HG03354 (cell line): ENCODE data around the gene PAMR1.

ENCODE experiments used
- ATAC-seq: cut with Tn5 transposase; IDR thresholded peaks from one replicate; pipeline ENCODE4 v1.9.1; 2021; ENCODE audit warnings: mild to moderate bottlenecking; ENCODE audit not compliant: unreplicated experiment, poor library complexity, severe bottlenecking

PAMR1 gene

DNA sequence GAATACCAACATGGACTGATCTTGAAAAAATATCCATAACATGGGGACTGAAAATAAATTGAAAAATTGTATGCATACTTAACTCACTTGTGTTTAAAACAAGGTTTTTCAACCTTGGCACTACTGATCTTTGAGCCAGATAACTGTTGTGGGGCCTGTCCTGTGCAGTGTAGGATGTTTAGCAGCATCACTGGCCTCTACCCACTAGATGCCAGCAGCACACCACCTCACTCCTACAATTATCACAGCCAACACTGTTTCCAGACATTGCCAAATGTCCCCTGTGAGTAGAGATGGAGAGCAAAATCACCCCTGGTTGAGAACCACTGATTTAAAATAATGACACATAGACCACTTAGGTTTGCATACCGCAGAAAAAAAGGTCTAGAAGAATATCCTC, 61.1 kb downstream of the PAMR1 start:
- no peak for ATAC-seq

DNA sequence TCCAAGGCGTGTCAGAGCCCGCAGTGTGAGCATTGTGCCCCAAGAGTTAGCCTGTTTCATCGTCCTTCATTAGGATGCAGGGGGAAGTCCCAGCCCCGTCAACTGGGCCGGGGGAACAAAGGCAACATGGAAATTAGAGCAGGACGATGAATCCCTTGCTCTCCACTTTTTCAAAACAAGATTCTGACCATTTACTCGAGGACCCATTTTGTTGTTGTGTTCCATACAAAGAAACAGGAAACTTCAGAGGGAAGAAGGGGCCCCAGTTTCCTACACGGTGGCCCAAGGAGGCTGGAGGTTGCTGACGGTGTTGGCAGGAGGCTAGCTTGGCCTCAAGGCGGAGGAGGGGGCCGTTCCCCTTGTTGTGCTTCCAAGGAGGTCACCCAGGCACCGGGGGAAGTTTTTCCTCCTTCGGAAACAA, 62.1 kb downstream of the PAMR1 start:
- ATAC-seq: no peak

DNA sequence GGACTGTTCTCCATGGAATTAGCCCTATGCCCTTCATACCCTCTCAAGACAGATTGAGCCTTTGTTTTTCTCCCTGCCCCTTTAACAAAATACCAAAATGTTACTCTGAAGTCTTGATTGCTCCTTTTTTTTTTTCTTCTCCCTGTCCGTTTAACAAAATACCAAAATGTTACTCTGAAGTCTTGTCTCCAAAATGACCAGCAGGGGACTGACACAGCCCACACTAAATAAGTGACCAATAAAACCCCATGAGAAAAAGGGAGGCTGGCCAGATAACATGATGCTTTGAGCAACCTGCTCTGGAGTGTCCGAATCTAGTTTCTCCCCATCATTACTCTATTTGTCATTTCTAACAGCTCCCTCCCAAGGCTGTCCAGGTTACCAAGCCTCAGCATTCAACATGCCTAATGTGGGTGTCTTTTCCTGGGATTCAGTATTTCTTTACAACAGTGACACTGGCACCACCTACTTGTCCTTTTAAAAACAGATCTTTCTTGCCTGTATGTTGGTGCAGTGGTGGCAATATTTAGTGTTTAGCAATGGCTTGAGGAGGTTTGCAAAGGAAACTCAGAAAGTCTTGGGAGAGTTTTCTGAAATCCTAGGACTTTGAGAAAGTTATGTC, 63.4 kb downstream of the PAMR1 start:
- ATAC-seq: no peak

DNA sequence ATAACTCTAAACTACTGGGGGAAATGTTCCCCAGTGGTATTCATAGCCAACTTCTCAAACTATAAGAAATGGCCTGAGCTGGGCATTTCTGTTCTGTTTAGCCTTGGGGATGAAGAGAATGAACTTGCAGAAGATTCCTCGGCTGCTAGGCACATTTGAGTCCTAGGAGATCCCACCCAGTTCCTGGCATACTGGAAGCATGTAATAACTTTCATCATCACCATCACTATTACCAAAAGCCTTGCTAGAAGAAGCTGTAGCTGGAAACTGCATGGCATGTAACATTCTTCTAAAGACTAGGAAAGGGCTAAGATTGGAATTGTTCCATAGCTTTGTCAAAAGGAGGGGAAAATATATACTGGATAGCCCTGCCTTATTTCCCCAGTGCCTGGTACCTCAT, 65.9 kb downstream of the PAMR1 start:
- ATAC-seq: no peak

DNA sequence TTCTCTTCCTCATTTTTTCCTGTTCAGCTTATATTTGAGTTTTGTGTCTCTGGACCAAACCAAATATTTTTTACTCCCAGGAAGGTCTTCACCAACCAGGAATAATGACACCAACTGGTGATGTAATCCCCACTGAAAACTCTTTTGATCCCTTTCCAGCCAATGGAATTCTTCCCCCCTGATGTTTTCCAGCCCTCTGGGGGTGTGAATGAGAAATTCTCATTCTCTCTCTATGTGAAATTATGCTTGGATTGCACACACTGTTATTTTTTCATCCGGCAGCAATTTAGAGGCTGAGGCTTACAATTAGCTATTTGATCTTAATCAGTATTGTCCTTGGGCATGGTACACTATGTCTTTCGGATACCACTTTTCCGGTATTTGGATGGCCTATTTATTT, 66.6 kb downstream of the PAMR1 start:
- no peak for ATAC-seq

DNA sequence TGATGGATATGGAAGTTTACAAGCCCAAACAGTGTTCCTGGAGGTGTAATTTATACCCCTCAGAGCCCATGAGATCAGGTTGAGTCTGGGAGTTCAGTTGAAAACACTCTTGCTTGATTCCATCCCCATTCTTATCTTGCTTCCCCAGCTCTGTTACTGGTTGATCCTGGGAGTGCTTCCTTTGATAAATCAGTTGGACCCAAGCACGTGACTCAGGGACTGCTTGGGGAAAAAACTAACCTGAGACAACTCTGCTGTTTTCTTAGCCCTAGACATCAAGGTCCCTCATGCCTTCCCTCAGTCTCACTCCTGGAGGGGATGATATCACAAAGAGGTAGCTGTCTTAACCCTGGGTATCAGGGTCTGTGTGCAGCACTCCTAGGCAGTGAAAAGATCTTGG, 71.1 kb downstream of the PAMR1 start:
- ATAC-seq: no peak

DNA sequence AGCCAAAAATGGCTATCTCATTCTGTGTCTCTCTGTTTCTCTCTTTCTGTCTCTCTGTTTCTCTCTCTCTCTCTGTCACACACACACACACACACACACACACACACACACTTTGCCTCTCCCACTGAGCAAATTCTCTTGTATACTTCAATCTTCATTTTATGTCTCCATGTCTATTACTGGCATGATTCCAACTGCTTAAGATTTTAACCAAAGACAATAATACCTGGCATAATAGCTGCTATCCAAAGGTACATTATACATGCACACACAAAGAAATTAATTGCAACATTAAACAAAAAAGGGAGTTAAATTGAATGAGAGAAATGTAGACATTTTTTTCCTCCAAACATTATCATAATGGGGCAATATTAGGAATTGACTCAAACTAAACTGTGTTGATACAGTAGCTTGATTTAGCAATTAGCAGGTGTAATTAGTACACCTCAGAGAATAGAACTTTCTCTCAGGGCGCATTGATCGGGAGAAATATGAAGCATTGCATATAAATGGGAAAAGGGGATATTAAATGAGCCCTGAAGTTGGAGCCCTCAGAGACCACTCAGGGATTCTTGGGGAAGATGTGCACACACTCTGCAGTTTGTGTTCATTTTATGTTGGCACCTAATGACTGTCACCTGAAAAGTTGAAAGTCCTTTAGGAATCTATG, 88.7 kb downstream of the PAMR1 start:
- no peak for ATAC-seq

DNA sequence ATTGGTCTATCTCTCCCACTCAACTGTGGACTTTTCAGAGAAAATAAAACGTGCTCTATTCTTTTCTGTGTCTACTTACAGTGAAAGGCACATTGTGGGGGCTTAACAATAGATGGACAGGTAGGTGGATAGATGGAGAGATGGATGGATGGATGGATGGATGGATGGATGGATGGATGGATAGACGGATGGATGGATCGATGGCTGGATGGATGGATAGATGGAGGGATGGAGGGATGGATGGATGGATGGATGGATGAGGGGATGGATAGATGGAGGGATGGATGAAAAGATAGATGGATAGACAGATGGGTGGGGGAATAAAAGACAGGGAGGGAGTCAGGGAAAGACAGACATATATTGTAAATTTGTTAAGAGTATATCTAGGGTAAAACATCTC, 91.8 kb downstream of the PAMR1 start:
- ATAC-seq: no peak

DNA sequence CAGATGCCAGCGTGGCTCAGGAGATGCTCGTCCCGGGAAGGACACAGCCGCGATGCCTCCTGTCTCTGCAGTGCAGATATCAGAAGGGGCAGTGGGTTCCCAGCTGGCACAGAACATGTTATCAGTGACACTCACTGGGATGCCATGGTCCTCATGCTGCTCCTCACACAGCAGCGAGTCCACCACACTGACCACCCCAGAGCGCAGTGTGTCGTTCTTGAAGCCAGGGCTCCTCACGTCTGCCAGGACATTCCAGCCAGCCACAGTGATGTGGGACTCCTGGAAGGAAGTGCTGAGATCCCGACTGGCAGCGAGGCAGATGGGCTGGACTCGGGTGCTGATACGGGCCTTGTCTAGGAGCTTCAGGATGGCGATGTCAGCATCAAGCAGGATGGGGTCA, 93.0 kb downstream of the PAMR1 start:
- no peak for ATAC-seq

DNA sequence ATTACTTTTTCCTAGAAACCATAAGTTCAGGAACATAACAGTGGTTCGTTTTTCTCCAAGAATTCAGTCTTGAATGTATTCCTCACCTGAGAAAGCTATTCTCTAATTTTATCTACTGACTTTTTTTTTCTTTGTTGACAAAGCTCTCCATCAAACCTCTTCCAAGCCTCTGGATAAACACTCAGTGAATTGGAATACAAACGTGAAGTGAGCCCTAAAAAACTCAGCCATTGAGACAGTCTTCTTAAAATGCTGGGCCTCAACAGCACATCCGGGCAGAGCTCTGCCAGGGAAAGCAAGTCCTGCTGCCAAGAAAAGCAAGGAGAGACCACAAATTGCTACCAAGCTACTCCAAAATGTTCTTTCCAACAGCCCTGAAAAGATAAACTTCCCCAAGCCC, 98.3 kb downstream of the PAMR1 start:
- ATAC-seq: no peak

DNA sequence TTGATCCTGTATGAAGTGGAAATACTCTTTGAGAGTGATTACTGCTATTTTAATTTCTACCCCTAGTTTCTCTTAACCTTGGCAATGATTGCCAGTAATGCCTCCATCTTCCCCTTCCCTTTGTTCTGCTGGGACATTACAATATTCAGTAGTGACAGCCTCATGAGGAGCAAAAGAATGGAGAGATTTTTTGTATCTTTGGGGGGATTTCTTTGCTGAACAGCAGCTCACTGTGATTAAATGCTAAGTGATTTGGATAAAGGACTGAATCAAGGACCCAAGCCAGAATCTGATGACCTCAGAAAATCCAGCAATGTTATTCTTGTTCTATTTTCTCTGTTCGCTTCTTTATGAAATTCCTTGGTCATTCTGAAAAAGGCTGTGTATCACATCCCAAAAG, 99.1 kb downstream of the PAMR1 start:
- no peak for ATAC-seq

DNA sequence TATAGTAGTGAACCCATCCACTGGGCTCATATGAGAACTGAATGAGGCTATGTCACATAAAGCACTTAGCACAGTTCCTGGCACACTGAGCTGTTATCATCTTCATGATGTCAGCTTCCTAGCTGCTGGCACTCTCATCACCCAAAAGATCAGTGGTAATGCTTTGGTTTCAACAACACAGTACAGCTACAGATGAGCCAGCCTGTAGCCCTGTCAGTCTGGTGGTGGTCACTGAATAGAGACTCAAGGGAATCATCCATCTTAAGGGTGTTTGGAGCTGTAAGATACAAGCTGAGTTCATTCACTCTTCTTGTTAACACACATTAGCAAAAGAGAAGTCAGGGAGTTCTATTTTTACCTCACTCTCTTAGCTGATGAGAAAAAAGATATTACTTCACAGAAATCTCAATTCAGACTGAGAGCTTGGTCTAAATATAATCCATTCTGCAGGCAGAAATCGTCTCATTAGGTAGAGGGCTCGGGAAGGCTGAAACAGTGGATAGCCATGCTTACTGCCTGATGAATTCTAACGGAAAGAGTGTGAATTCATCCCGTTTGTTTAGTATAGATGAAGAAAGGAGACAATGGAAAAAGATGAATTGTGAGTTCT, 99.7 kb downstream of the PAMR1 start:
- ATAC-seq: no peak

DNA sequence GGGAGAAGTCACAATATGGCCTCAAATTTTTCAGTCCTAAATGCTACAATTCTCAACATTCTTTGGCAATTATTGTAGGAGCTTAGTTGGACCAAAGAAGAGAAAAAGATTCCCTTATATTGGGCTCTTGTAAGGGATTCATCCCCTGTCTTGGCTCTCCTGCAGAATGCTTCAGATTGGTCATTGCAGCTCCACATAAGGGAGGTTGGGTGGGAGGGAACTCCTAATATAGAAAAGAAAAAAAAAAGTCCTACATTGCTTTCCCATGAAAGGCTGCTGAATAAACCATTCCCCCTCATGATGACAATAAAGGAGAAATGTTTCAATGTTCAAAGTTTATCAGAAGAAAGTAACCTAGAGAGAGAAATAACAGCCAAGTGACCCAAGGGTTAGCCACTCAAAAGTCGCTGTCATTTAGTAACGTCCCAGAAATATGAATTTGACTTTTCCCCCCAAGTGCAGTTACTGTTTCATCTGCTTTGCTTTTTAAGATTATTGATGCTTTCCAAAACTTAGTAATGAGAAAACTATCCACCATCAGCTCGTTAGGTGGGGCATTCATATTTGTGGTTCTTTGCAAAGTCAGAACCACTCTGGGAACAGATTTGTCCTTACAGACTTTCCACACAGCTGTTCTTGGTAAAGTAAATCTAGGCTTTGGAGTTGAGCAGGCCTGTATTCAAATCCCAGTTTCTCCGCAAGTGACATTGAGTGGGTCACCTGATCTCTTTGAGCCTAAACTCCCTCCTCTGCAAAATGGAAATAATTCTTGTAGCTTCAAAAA, 101.1 kb downstream of the PAMR1 start:
- ATAC-seq: no peak

DNA sequence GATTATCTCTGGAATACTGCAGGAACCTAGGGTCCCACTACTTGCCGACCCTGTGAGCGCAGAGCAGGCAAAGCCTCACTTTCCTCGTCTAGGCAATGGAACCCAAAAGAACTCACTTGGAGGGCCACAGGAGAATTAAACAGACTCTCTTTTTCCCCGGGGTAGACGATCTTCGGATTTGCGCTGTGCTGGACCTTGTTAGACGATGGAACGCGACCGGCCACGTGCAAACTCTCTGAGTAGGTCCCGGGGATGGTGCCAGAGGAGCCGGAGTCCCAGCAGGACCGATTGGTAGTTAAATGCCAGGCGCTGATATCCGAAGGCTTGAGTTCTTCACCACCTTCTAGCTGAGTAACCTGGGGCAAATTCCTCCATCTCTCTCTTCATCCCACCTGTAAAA, 105.0 kb downstream of the PAMR1 start:
- ATAC-seq: no peak

DNA sequence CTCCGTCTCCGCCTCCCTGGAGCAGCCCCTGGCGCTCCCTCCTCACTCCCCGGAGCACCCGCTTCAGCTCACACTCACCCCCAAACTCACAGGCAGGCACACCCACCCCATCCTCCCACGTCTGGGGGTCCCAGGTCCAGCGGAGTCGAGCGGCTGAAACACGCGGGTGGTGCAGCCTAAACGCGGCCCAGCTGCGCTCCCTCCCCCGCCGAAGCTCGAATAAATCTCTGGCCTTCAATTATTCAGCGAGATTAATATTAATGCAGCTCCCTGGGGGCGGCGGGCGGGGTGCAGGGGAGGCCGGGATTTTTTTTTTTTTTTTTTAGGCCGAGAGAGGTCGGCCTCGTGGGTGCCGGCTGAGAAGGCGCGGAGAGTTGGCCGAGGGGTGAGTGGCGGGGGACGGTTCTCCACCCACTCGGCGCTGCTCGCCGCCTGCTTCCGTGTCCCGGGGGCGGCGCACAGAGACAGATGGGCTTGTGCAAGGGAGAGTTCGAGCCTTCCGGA, 105.5 kb downstream of the PAMR1 start:
- ATAC-seq: no peak

DNA sequence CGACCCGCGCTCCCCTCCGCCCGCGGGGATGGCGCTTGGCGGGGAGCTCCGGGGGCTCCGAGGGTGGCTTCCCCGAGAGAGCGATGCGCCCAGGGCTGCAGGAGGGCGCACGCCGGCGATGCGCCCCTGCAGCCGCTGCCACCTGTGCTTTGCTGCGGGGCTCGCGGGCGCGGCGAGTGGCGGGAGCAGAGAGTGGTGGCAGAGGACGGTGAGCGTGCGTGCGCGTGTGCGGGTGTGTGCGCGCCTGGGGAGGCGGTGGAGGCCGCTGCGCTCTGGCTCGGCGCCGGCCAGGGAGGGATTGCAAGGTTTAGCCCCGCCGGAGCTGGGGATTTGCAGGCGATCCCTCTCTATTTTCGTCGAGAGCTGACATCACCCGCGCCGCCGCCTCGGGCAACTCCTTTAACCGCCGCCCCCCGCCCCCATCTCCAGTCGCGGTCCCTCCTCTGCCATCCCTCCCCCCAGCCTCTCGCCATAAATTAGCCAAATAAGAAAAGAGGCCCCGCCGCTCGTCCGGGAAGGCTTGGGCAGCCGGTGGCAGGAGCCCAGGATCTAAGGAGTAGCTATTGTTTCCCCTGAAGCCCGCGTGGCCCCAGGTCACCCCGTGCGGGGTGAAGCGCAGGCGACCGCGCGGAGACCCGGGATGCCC, 106.1 kb downstream of the PAMR1 start, which contains the start of gene SLC1A2:
Gene SLC1A2 (minus strand): TSS at position 375 of the 646 bp plus-strand sequence. CDS start 592 bp downstream, outside the sequence.
- ATAC-seq: no peak

DNA sequence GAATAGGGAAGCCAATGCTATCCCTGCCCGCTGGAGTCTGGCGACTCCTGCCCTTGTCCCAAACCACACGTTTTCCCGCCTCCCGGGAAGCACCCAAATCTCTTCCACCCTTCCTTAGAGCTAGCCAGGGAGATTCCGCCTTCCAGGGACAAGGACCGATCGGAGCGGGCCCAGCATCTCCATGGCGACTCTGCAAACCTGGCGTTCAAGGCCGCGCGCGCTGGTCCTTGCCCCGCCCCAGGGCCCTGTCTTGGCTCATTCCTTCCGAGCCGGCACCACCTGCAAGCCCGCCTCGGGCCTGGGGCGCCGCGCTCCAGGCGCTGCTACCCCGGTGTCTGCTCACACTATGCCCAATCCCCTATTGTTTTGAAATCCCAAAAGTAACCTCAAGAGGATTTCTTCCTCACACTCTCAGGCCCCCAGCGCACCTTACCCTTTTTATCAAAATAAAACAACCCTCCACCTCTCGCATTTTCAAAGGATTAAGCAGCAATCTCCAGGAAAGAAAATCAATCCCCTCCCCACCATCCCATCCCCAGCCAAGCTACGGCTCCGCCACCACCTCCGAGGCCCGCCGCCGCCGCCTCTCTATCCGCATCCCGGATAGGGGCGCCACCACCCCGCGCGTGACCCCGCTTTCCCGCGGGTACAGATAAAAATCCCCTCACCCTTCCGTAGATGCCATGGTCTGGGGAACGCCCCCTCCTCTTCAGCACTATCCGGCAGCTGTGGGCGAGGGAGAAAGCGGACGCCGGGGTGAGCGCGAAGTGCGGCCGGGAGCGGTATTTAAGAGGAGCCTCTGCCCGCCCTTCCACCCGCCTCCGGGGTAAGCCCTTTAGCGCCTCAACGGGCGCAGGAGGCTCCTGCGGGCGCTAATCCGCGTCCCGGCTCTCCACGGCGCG, 106.9 kb downstream of the PAMR1 start:
- no peak for ATAC-seq

DNA sequence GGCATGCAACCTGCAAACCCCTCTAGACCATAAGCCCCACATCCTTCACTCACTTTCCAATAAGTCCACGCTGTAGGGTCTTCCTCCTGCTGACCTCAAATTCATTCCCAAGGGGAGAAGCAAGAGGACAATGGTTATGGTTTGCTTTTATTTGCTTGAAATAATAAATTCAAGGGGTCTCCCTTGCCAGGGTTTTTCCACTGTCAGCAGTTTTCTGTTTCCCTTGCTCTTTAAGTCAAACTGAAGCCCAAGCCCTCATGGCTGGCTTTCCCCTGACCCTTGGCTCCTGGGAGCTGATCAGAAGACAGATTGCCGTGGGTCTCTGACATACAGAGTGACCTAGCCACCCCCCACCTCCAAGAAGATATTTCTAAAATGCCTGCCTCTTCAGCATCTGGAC, 109.9 kb downstream of the PAMR1 start:
- ATAC-seq: no peak

DNA sequence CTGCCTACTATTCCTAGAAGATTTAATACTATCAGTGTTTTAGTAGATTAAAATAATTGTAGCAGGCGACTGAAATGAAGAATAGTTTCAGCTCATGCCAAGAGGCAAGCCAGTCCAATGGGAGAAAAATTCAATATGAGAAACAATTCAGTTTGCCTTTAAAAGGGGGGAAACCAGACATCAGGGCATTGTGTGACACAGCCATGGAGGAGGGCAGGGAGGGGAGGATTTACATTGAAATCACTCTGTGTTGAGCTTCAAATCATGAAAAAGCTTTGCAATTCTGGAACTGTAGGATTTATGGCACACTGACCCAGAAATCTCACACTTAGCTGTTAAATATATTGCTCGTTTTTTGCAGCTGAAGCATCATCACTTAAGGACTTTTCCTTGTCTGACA, 110.6 kb downstream of the PAMR1 start:
- ATAC-seq: no peak
